IMR-90 (cell line): Measurements from ENCODE around the gene KRT38. TPM values are rescaled to one million over a fixed set of nuclear protein-coding genes. Genes with fewer than 3 reads are reported as not detected.
A peak's percentile ranks its signal among the peaks of the same experiment; 100 is the strongest.

Source experiments
- ATAC-seq: fragments of 200-7000 bp; cut with Tn5 transposase; 2 replicates; pipeline ENCODE4 v1.9.1; 2020; ENCODE audit warnings: low read depth, mild to moderate bottlenecking, moderate library complexity
- BruUV-seq: library from RNA; stranded (reverse); fragments of 400-500 nt; replicated peaks from 2 replicates; lab custom pipeline; 2021; lab: Mats Ljungman, UMichigan
- CTCF ChIA-PET: fragments of 300-600 bp; formaldehyde crosslinking; extraction: SDS; loops from one replicate; lab custom pipeline; 2021; ENCODE audit warnings: antibody characterized with exemption; lab: Yijun Ruan, JAX
- POLR2A ChIA-PET: fragments of 300-600 bp; sonication (Branson Sonifier 250); formaldehyde crosslinking; loops from one replicate; lab custom pipeline; 2022; ENCODE audit warnings: antibody characterized with exemption; ENCODE audit not compliant: unreplicated experiment; lab: Charles Lee
- DNase-seq: peaks from one replicate; pipeline ENCODE4 v3.0.0; 2013
- H2AFZ ChIP-seq: replicated peaks from 2 replicates; pipeline ENCODE3; 2013; ENCODE audit warnings: low read length, mild to moderate bottlenecking; ENCODE audit not compliant: poor library complexity
- H2AK5ac ChIP-seq: 2 replicates; pipeline ENCODE4 v1.6.1; 2013; ENCODE audit warnings: low read depth, low read length, inconsistent platforms
- H2AK9ac ChIP-seq: replicated peaks from 2 replicates; pipeline ENCODE3; 2013; ENCODE audit warnings: mild to moderate bottlenecking, low read depth, low read length, moderate library complexity; ENCODE audit not compliant: poor library complexity
- H2BK120ac ChIP-seq: 2 replicates; pipeline ENCODE4 v1.6.1; 2013; ENCODE audit warnings: low read depth, low read length, inconsistent platforms
- H2BK15ac ChIP-seq: 3 replicates; pipeline ENCODE4 v1.6.1; 2013; ENCODE audit warnings: low read depth, low read length, inconsistent platforms
- H2BK20ac ChIP-seq: 2 replicates; pipeline ENCODE4 v1.6.1; 2013; ENCODE audit warnings: low read depth, mild to moderate bottlenecking, inconsistent platforms, low read length, moderate library complexity
- H2BK5ac ChIP-seq: 2 replicates; pipeline ENCODE4 v1.6.1; 2013; ENCODE audit warnings: mild to moderate bottlenecking, low read depth, low read length, inconsistent platforms; ENCODE audit not compliant: poor library complexity, severe bottlenecking
- H3K14ac ChIP-seq: replicated peaks from 2 replicates; pipeline ENCODE4 v1.6.1; 2013; ENCODE audit warnings: low read depth, low read length, inconsistent platforms
- H3K18ac ChIP-seq: 2 replicates; pipeline ENCODE4 v1.6.1; 2013; ENCODE audit warnings: low read depth, low read length, control low read depth
- H3K23ac ChIP-seq: 2 replicates; pipeline ENCODE4 v1.6.1; 2013; ENCODE audit warnings: low read depth, low read length, inconsistent platforms
- H3K27ac ChIP-seq: 2 replicates; pipeline ENCODE4 v1.5.1; 2013; ENCODE audit warnings: mild to moderate bottlenecking, control low read depth, low read length; ENCODE audit not compliant: insufficient read depth
- H3K27me3 ChIP-seq: 2 replicates; pipeline ENCODE4 v1.6.1; 2013; ENCODE audit warnings: low read length; ENCODE audit not compliant: control insufficient read depth, insufficient read depth
- H3K36me3 ChIP-seq: 2 replicates; pipeline ENCODE4 v1.6.1; 2013; ENCODE audit warnings: low read length, mixed read lengths; ENCODE audit not compliant: control insufficient read depth, insufficient read depth
- H3K4ac ChIP-seq: 2 replicates; pipeline ENCODE4 v1.6.1; 2013; ENCODE audit warnings: low read depth, low read length, inconsistent platforms
- H3K4me1 ChIP-seq: 2 replicates; pipeline ENCODE4 v1.6.1; 2013; ENCODE audit warnings: low read length, mixed read lengths; ENCODE audit not compliant: control insufficient read depth, insufficient read depth
- H3K4me2 ChIP-seq: 2 replicates; pipeline ENCODE4 v1.6.1; 2013; ENCODE audit warnings: low read depth, mild to moderate bottlenecking, control low read depth, low read length, moderate library complexity
- H3K4me3 ChIP-seq: 2 replicates; pipeline ENCODE4 v1.5.1; 2013; ENCODE audit warnings: low read depth, mild to moderate bottlenecking, control low read depth, low read length, moderate library complexity; ENCODE audit not compliant: insufficient read depth
- H3K56ac ChIP-seq: 2 replicates; pipeline ENCODE4 v1.6.1; 2013; ENCODE audit warnings: low read length, inconsistent platforms; ENCODE audit not compliant: insufficient read depth; ENCODE audit errors: extremely low read depth
- H3K79me1 ChIP-seq, 2 experiments: 2 replicates each; pipeline ENCODE4 v1.6.1; 2013; ENCODE audit warnings: low read length in 2 of 2, inconsistent platforms in 1 of 2, low read depth in 1 of 2
- H3K9ac ChIP-seq: 2 replicates; pipeline ENCODE4 v1.6.1; 2013; ENCODE audit warnings: low read depth, low read length, control low read depth
- H3K9me1 ChIP-seq: 2 replicates; pipeline ENCODE4 v1.6.1; 2013; ENCODE audit warnings: low read length, inconsistent platforms; ENCODE audit not compliant: insufficient read depth
- H3K9me3 ChIP-seq: 2 replicates; pipeline ENCODE4 v1.6.1; 2013; ENCODE audit warnings: low read length; ENCODE audit not compliant: control insufficient read depth, insufficient read depth
- H4K20me1 ChIP-seq: 2 replicates; pipeline ENCODE4 v1.6.1; 2013; ENCODE audit warnings: low read length, inconsistent platforms; ENCODE audit not compliant: insufficient read depth
- H4K5ac ChIP-seq: 2 replicates; pipeline ENCODE4 v1.6.1; 2013; ENCODE audit warnings: mild to moderate bottlenecking, low read depth, low read length, control low read depth
- H4K8ac ChIP-seq, 2 experiments: 2 replicates each; pipeline ENCODE4 v1.6.1; 2013; ENCODE audit warnings: low read depth in 2 of 2, low read length in 2 of 2, control low read depth in 1 of 2, inconsistent platforms in 1 of 2
- H4K91ac ChIP-seq: 2 replicates; pipeline ENCODE4 v1.6.1; 2013; ENCODE audit warnings: low read depth, low read length, inconsistent platforms; ENCODE audit not compliant: insufficient read depth
- BHLHE40 ChIP-seq: fragments of 150-350 bp; IDR thresholded peaks from 2 replicates; pipeline ENCODE4 v1.6.1; 2016; ENCODE audit warnings: mild to moderate bottlenecking, low read depth, low read length
- CEBPB ChIP-seq: IDR thresholded peaks from 2 replicates; pipeline ENCODE4 v1.6.1; 2012; ENCODE audit warnings: low read depth, low read length, improper control_type of control experiment
- CHD1 ChIP-seq: IDR thresholded peaks from 2 replicates; pipeline ENCODE4 v1.6.1; 2012; ENCODE audit warnings: low read depth, low read length, improper control_type of control experiment
- MAFK ChIP-seq: IDR thresholded peaks from 2 replicates; pipeline ENCODE4 v1.6.1; 2012; ENCODE audit warnings: low read depth, low read length, improper control_type of control experiment
- MAZ ChIP-seq: IDR thresholded peaks from 2 replicates; pipeline ENCODE4 v1.6.1; 2012; ENCODE audit warnings: low read depth, mild to moderate bottlenecking, low read length, improper control_type of control experiment, moderate library complexity, borderline replicate concordance
- MXI1 ChIP-seq: IDR thresholded peaks from 2 replicates; pipeline ENCODE4 v1.6.1; 2012; ENCODE audit warnings: low read depth, mild to moderate bottlenecking, low read length, moderate library complexity, borderline replicate concordance
- NFE2L2 ChIP-seq: fragments of 150-350 bp; IDR thresholded peaks from 2 replicates; pipeline ENCODE4 v1.6.1; 2016; ENCODE audit warnings: low read depth, mild to moderate bottlenecking, low read length
- POLR2A ChIP-seq: IDR thresholded peaks from 2 replicates; pipeline ENCODE4 v1.6.1; 2012; ENCODE audit warnings: mild to moderate bottlenecking, low read depth, low read length
- RCOR1 ChIP-seq: IDR thresholded peaks from 2 replicates; pipeline ENCODE4 v1.6.1; 2012; ENCODE audit warnings: mild to moderate bottlenecking, low read length, improper control_type of control experiment; ENCODE audit not compliant: insufficient replicate concordance
- RFX5 ChIP-seq: IDR thresholded peaks from 2 replicates; pipeline ENCODE4 v1.8.0; 2012; ENCODE audit warnings: low read depth, mild to moderate bottlenecking, low read length, moderate library complexity
- SMC3 ChIP-seq: fragments of 150-350 bp; IDR thresholded peaks from 2 replicates; pipeline ENCODE4 v1.6.1; 2016; ENCODE audit warnings: low read depth, mild to moderate bottlenecking, antibody characterized with exemption, low read length, moderate library complexity
- WGBS, 2 experiments: methylation state at CpG; one replicate each; pipeline versions ENCODE4 v1.1.5 to v1.1.7; 2013; ENCODE audit warnings: missing lambda C conversion rate in 2 of 2; ENCODE audit not compliant: insufficient read length in 1 of 2; ENCODE audit errors: extremely low coverage in 2 of 2; 5-methylcytosine and 5-hydroxymethylcytosine counted together
- dilution Hi-C: fragments of 300-500 bp; cut with HindIII; formaldehyde crosslinking; loops from one replicate; pipeline ENCODE4 v1.14.3; 2018; ENCODE audit warnings: low sequenced_read_pairs; ENCODE audit not compliant: unreplicated experiment
- in situ Hi-C: fragments of 300-500 bp; cut with MboI; formaldehyde crosslinking; loops from 3 replicates; pipeline ENCODE4 v1.14.3; 2019; ENCODE audit warnings: low sequenced_read_pairs, inconsistent platforms, mixed read lengths
- intact Hi-C: fragments of 100-400 bp; cut with micrococcal nuclease; formaldehyde crosslinking; loops from 2 replicates; pipeline ENCODE4 v1.10.0; 2022
- polyA plus RNA-seq, 3 experiments: library from polyadenylated mRNA; depleted of rRNA; stranded (reverse); fragments of >200 nt; gene quantifications; 2 replicates each; pipeline ENCODE4 v1.2.3, GENCODE V29; 2012; ENCODE audit warnings: low replicate concordance in 1 of 3
- total RNA-seq: library from RNA; depleted of rRNA; stranded (reverse); fragments of >200 nt; gene quantifications from 2 replicates; pipeline ENCODE4 v1.2.3, GENCODE V29; 2012
- TF ChIP-seq, protein P1 (sequence below): fragments of 150-350 bp; IDR thresholded peaks from 2 replicates; pipeline ENCODE4 v1.6.1; 2017; ENCODE audit warnings: mild to moderate bottlenecking, antibody characterized with exemption, low read length, low read depth
- TF ChIP-seq, protein P2 (sequence below): fragments of 150-350 bp; IDR thresholded peaks from 2 replicates; pipeline ENCODE4 v1.6.1; 2016; ENCODE audit warnings: low read depth, mild to moderate bottlenecking, low read length, moderate library complexity, borderline replicate concordance
- TF ChIP-seq, protein P3 (sequence below): conservative IDR thresholded peaks from 2 replicates; pipeline ENCODE4 v1.5.1; 2012; ENCODE audit warnings: mild to moderate bottlenecking, low read depth, low read length, improper control_type of control experiment

The KRT38 gene
- total and polyA plus RNA-seq, 2 of the 4 experiments (the other 2 are of a cell fraction): 0.09 TPM; not detected in 1

DNA sequence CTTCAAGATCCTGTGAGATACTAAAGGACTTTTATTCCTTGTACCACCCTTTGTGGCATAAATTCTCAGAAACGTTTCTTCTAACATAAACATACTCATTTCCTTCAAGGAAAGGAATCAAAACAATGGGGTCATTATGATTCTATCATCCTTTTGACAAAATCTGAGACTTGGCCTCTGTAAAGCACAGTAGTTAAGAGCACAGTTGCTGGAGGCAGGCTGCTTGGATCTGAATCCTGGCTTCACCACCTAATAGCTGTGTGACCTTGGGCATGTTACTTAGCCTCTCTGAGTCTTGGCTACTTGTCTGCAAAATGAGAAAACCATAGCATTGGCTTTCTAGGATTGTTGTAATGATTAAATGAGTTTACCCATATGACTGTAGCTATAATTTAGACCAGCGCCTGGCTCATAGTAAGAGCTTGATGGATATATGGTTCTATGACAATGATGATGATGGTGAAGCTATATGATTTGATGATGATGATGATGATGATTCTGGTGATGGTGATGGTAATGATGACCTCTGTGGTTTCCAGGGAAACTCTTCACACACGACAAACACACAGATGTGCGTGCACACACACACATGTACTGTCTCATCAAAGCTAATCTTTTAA, 37.3 kb downstream of the KRT38 start (continued):
- no peak for TF ChIP-seq CEBPB

DNA sequence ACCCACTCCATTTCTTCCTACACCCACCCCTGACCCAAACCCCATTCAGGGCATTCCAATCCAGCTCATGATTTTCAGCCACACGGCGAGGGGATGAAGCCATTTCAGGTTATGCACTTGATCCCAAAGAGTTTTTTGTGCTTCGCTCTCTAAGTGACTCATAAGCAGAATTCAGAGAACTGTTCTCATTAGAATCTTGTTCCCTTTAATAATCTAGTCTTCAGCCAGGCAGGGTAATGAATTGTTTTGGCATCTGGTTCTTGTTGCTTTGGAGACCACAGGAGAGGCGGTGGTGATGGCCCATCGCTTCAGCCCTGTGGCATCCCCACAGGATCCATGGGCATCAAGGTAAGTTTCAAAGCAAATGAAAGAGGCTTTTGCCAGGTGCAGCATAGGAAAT, 38.6 kb downstream of the KRT38 start:
- peak overlapping the region; percentile 40 for H2AFZ ChIP-seq
- TF ChIP-seq, protein P1, sequence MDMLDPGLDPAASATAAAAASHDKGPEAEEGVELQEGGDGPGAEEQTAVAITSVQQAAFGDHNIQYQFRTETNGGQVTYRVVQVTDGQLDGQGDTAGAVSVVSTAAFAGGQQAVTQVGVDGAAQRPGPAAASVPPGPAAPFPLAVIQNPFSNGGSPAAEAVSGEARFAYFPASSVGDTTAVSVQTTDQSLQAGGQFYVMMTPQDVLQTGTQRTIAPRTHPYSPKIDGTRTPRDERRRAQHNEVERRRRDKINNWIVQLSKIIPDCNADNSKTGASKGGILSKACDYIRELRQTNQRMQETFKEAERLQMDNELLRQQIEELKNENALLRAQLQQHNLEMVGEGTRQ: no peak
- TF ChIP-seq CHD1: no peak
- TF ChIP-seq, protein P2, sequence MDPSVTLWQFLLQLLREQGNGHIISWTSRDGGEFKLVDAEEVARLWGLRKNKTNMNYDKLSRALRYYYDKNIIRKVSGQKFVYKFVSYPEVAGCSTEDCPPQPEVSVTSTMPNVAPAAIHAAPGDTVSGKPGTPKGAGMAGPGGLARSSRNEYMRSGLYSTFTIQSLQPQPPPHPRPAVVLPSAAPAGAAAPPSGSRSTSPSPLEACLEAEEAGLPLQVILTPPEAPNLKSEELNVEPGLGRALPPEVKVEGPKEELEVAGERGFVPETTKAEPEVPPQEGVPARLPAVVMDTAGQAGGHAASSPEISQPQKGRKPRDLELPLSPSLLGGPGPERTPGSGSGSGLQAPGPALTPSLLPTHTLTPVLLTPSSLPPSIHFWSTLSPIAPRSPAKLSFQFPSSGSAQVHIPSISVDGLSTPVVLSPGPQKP: no peak
- TF ChIP-seq MAZ: no peak
- no peak for TF ChIP-seq MXI1
- TF ChIP-seq RCOR1: no peak
- TF ChIP-seq, protein P3, sequence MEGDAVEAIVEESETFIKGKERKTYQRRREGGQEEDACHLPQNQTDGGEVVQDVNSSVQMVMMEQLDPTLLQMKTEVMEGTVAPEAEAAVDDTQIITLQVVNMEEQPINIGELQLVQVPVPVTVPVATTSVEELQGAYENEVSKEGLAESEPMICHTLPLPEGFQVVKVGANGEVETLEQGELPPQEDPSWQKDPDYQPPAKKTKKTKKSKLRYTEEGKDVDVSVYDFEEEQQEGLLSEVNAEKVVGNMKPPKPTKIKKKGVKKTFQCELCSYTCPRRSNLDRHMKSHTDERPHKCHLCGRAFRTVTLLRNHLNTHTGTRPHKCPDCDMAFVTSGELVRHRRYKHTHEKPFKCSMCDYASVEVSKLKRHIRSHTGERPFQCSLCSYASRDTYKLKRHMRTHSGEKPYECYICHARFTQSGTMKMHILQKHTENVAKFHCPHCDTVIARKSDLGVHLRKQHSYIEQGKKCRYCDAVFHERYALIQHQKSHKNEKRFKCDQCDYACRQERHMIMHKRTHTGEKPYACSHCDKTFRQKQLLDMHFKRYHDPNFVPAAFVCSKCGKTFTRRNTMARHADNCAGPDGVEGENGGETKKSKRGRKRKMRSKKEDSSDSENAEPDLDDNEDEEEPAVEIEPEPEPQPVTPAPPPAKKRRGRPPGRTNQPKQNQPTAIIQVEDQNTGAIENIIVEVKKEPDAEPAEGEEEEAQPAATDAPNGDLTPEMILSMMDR: no peak
- no peak for TF ChIP-seq NFE2L2
- no peak for TF ChIP-seq SMC3
- no peak for TF ChIP-seq RFX5
- no peak for TF ChIP-seq BHLHE40
- TF ChIP-seq MAFK: no peak
- no peak for TF ChIP-seq POLR2A

More for the DNA sequence above, 38.6 kb downstream of the KRT38 start:
- H2BK20ac ChIP-seq: peak overlapping the region; percentile 94
- H3K9me3 ChIP-seq: no peaks in the 10 kb centered on the region
- POLR2A ChIA-PET: no interaction called here
- no peak overlapping the region for H2AK9ac ChIP-seq
- 77% methylated on average over 3 of the region's 5 CpGs; no CpG with 5 or more reads in 1 of the 2 experiments for WGBS, 2 experiments
- in situ Hi-C loops (no loop called here), dilution Hi-C loops (no loop called here), intact Hi-C loops (no loop called here)
- H4K20me1 ChIP-seq: no peaks in the 10 kb centered on the region
- CTCF ChIA-PET: no interaction called here
- H3K79me1 ChIP-seq: no peaks in the 10 kb centered on the region; a peak in 1 of 4 replicates
- BruUV-seq: no TSS peak
- no peaks in the 10 kb centered on the region for H3K36me3 ChIP-seq
- peak overlapping the region; percentile 35 for H2BK15ac ChIP-seq
- H3K23ac ChIP-seq: no peak overlapping the region
- peak overlapping the region; percentile 90 for H2AK5ac ChIP-seq
- H4K8ac ChIP-seq: peak overlapping the region; percentile 22 to 84; a peak in 3 of 4 replicates
- peaks cover 26% of the 10 kb centered on the region for H3K9me1 ChIP-seq
- peak overlapping the region; percentile 93 for H3K4ac ChIP-seq
- H3K9ac ChIP-seq: no peak overlapping the region
- peak; percentile 20 for DNase-seq
- H3K27ac ChIP-seq: no peak overlapping the region
- H3K4me2 ChIP-seq: no peak overlapping the region
- no peak for ATAC-seq
- H3K4me3 ChIP-seq: no peak overlapping the region
- peak overlapping the region; percentile 90 for H2BK120ac ChIP-seq
- H3K14ac ChIP-seq: peak overlapping the region; percentile 74
- H4K5ac ChIP-seq: peak overlapping the region; percentile 80; the same call in 1 of the 2 replicates
- H3K18ac ChIP-seq: no peak overlapping the region
- peak overlapping the region; percentile 88; the same call in 1 of the 2 replicates for H4K91ac ChIP-seq
- no peaks in the 10 kb centered on the region for H3K27me3 ChIP-seq
- no peak overlapping the region for H3K56ac ChIP-seq
- H3K4me1 ChIP-seq: peaks cover 24% of the 10 kb centered on the region
- peak overlapping the region; percentile 93 for H2BK5ac ChIP-seq
